Measurements from ENCODE around the gene KRTAP12-3. TPM values are rescaled to one million over a fixed set of nuclear protein-coding genes. Genes with fewer than 3 reads are reported as not detected.

KRTAP12-3 gene
- total and polyA plus RNA-seq, 9 of the 15 experiments (the other 6 are each of a cell fraction or from before 2014, with no cell fraction given), result not detected

DNA sequence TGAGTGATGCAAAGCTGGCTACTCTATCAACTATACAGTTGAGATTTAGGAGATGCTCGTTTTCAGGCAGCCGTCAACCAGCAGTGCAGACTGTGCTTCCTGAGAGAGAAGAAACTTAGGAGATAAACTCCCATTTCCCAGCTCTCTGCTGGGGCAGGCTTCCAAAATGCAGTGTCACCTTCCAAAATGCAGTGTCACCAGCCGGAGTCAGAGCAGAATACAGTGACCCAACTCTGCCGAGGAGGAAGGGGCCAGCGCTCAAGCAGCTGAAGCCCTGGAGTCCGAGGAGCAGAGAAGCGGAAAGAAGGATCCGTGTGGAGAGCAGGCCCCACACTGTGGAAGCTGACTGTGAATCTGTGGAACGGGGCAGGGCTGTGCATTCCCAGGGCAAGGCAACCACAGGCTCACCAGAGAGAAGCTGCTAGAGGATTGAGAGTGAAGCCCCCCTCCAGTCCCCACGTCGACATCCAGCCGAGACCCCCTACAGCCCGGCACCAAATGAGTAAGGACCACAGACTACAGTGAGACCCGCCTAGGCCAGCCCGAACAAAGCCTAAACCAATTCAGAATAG, 24.9 kb downstream of the KRTAP12-3 start (continued):
- TF ChIP-seq ESRRA (IDR thresholded peaks at IDR 0.05; ENCODE audit: borderline replicate concordance, low read depth) (0 out of 2 replicates have a peak, but pooled peaks have one; percentile 19), TAF7 (tag; IDR thresholded peaks at IDR 0.05) (no peak), ZNF316 (IDR thresholded peaks at IDR 0.05) (peak; percentile 97), NFE2 (IDR thresholded peaks at IDR 0.05; ENCODE audit: low read depth) (peak; percentile 71)

GRCh38 chr21:44684077-44684476, 26.3 kb downstream of the KRTAP12-3 start:
- Histone ChIP-seq H3K79me2 (ENCODE audit: control insufficient read depth, insufficient read depth, low read length) (no peaks in the 10 kb centered on the region), H3K9me3 (replicated peaks; ENCODE audit: control insufficient read depth, insufficient read depth, low read depth, low read length) (no peaks in the 10 kb centered on the region), H3K9me1 (ENCODE audit: control insufficient read depth, insufficient read depth, low read length) (no peaks in the 10 kb centered on the region), H3K36me3 (ENCODE audit: control insufficient read depth, insufficient read depth, low read length) (no peaks in the 10 kb centered on the region), H4K20me1 (replicated peaks; ENCODE audit: control insufficient read depth, insufficient read depth, low read length) (0 out of 2 replicates have a peak, but pooled peaks cover 6% of the 10 kb centered on the region), H2AFZ (ENCODE audit: low read depth, low read length) (no peak overlapping the region), H3K9ac (ENCODE audit: insufficient read depth in 1 of 2, low read depth in 2 of 2, low read length in 2 of 2) (no peak overlapping the region), H3K27me3 (ENCODE audit: control insufficient read depth in 2 of 2, insufficient read depth in 2 of 2, low read length in 2 of 2) (peaks cover 22 to 55% of the 10 kb centered on the region in 2 experiments), H3K27ac (ENCODE audit: extremely low read depth, low read depth, low read length) (no peak overlapping the region), H3K4me2 (ENCODE audit: insufficient read depth, low read length) (no peak overlapping the region), H3K4me3 (no peak overlapping the region), H3K4me1 (replicated peaks in 1 of 2; ENCODE audit: control insufficient read depth in 2 of 2, insufficient read depth in 2 of 2, low read length in 2 of 2) (peaks cover 0 to 6% of the 10 kb centered on the region in 2 experiments; a peak in 2 of 5 replicates)
- FAIRE-seq (no peak), ATAC-seq (no peak), DNase-seq (ENCODE audit: extremely low read depth in 1 of 4, low spot score in 3 of 4) (no peak)
- WGBS (ENCODE audit: insufficient coverage, low coverage, missing lambda C conversion rate), result 0% methylated on average over 7 of the region's 7 CpGs
- no TSS peak for BruUV-seq (replicated peaks)
- POLR2A ChIA-PET, result interaction anchor here (1.4 kb wide), 1 partner anchor 12 kb away, joined by 4 read pairs; no protein-coding TSS in a partner anchor
- intact Hi-C loops (cut with micrococcal nuclease) (no loop called here), in situ Hi-C loops (cut with MboI) (no loop called here)
- TF ChIP-seq YY1 (IDR thresholded peaks at IDR 0.05; ENCODE audit: borderline replicate concordance in 1 of 3, control insufficient read depth in 1 of 3, extremely low read depth in 1 of 3, insufficient read depth in 3 of 3, insufficient read length in 1 of 3, insufficient replicate concordance in 2 of 3, low read depth in 1 of 3, low read length in 2 of 3) (no peak), ZNF239 (CRISPR knock-in tag; IDR thresholded peaks at IDR 0.05) (no peak), HNRNPUL1 (IDR thresholded peaks at IDR 0.05; ENCODE audit: low read length) (no peak), MAX (CRISPR knock-in tag; IDR thresholded peaks at IDR 0.05) (no peak), NFXL1 (CRISPR knock-in tag; IDR thresholded peaks at IDR 0.05) (no peak), ZBED1 (IDR thresholded peaks at IDR 0.05) (no peak), CHD4 (IDR thresholded peaks at IDR 0.05; ENCODE audit: insufficient read depth, insufficient replicate concordance, low read depth, low read length, poor library complexity, severe bottlenecking) (no peak), EGR1 (conservative IDR thresholded peaks at IDR 0.05) (no peak), PYGO2 (tag; IDR thresholded peaks at IDR 0.05) (no peak), NFYB (IDR thresholded peaks at IDR 0.05; ENCODE audit: extremely low read depth, insufficient read length) (no peak), ZEB2 (IDR thresholded peaks at IDR 0.05) (no peak), NONO (IDR thresholded peaks at IDR 0.05; ENCODE audit: low read depth in 2 of 2, low read length in 1 of 2) (no peak), PRMT5 (CRISPR knock-in tag; IDR thresholded peaks at IDR 0.05) (no peak)
- TF ChIP-seq, protein P1, sequence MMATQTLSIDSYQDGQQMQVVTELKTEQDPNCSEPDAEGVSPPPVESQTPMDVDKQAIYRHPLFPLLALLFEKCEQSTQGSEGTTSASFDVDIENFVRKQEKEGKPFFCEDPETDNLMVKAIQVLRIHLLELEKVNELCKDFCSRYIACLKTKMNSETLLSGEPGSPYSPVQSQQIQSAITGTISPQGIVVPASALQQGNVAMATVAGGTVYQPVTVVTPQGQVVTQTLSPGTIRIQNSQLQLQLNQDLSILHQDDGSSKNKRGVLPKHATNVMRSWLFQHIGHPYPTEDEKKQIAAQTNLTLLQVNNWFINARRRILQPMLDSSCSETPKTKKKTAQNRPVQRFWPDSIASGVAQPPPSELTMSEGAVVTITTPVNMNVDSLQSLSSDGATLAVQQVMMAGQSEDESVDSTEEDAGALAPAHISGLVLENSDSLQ (IDR thresholded peaks at IDR 0.05), result no peak
- CTCF ChIA-PET (ENCODE audit: low intra/inter-chr PET ratio), result no interaction called here
